Keratinocyte (primary cell): ENCODE data around the gene CARMIL3. TPM values are rescaled to one million over a fixed set of nuclear protein-coding genes. Genes with fewer than 3 reads are reported as not detected.
A peak's percentile ranks its signal among the peaks of the same experiment; 100 is the strongest.
"Not testable (repeated sequence)": the region's sequence is repeated elsewhere in the genome, so short reads cannot be mapped to it uniquely, and the experiment has no call there.

Experiments
- DNase-seq: peaks from one replicate; pipeline ENCODE4 v3.0.0-alpha.2; 2011; ENCODE audit warnings: low read depth, missing footprints, low spot score
- FAIRE-seq: peaks from 2 replicates; lab custom pipeline; 2011; peaks lifted over from hg19 to GRCh38; lab: Jason Lieb, UNC
- H2AFZ ChIP-seq: 2 replicates; pipeline ENCODE4 v1.6.0; 2012; ENCODE audit warnings: low read length, control low read depth, inconsistent platforms; ENCODE audit not compliant: control insufficient read depth
- H3K27ac ChIP-seq: 2 replicates; pipeline ENCODE4 v1.5.1; 2011; ENCODE audit warnings: low read length; ENCODE audit not compliant: control insufficient read depth, insufficient read depth
- H3K27me3 ChIP-seq: 3 replicates; pipeline ENCODE4 v1.6.0; 2011; ENCODE audit warnings: low read length; ENCODE audit not compliant: control insufficient read depth, insufficient read depth; ENCODE audit errors: extremely low read depth
- H3K36me3 ChIP-seq, 2 experiments: 2 replicates in 1 of 2; 3 replicates in 1 of 2; pipeline ENCODE4 v1.5.1; 2011; ENCODE audit warnings: low read length in 2 of 2, mild to moderate bottlenecking in 1 of 2; ENCODE audit not compliant: control insufficient read depth in 2 of 2, insufficient read depth in 2 of 2; ENCODE audit errors: extremely low read depth in 1 of 2
- H3K4me1 ChIP-seq: 3 replicates; pipeline ENCODE4 v1.5.1; 2011; ENCODE audit warnings: low read length; ENCODE audit not compliant: control insufficient read depth, insufficient read depth; ENCODE audit errors: extremely low read depth
- H3K4me2 ChIP-seq: 3 replicates; pipeline ENCODE4 v1.6.0; 2011; ENCODE audit warnings: low read depth, low read length; ENCODE audit not compliant: control insufficient read depth, insufficient read depth; ENCODE audit errors: extremely low read depth
- H3K4me3 ChIP-seq, 3 experiments: fragments of 200-600 bp in 1 of 3; sonication (generic) in 1 of 3; 2 replicates in 2 of 3; 3 replicates in 1 of 3; pipeline ENCODE4 v1.5.1; 2011 to 2016; ENCODE audit warnings: low read length in 3 of 3, mild to moderate bottlenecking in 3 of 3, control low read depth in 2 of 3, inconsistent platforms in 1 of 3, low read depth in 1 of 3, mixed read lengths in 1 of 3, mixed run types in 1 of 3, moderate library complexity in 1 of 3; ENCODE audit not compliant: control insufficient read depth in 2 of 3, insufficient read depth in 2 of 3; ENCODE audit errors: extremely low read depth in 1 of 3
- H3K79me2 ChIP-seq: 2 replicates; pipeline ENCODE4 v1.6.0; 2012; ENCODE audit warnings: low read length; ENCODE audit not compliant: control insufficient read depth, insufficient read depth
- H3K9ac ChIP-seq: 3 replicates; pipeline ENCODE4 v1.6.0; 2011; ENCODE audit warnings: low read length; ENCODE audit not compliant: control insufficient read depth, insufficient read depth; ENCODE audit errors: extremely low read depth
- H3K9me1 ChIP-seq: 3 replicates; pipeline ENCODE4 v1.6.0; 2011; ENCODE audit warnings: low read length; ENCODE audit not compliant: control insufficient read depth, insufficient read depth; ENCODE audit errors: extremely low read depth
- H3K9me3 ChIP-seq: 2 replicates; pipeline ENCODE4 v1.5.1; 2012; ENCODE audit warnings: low read depth, low read length; ENCODE audit not compliant: control insufficient read depth
- H4K20me1 ChIP-seq: 3 replicates; pipeline ENCODE4 v1.6.0; 2011; ENCODE audit warnings: low read length; ENCODE audit not compliant: control insufficient read depth, insufficient read depth; ENCODE audit errors: extremely low read depth
- EZH2 ChIP-seq: IDR thresholded peaks from one replicate; pipeline ENCODE4 v1.6.1; 2012; ENCODE audit warnings: inconsistent platforms, mild to moderate bottlenecking, low read length, moderate library complexity
- dilution Hi-C: fragments of 300-500 bp; cut with MboI; formaldehyde crosslinking; loops from one replicate; pipeline ENCODE4 v1.7.0; 2020; ENCODE audit warnings: low sequenced_read_pairs; ENCODE audit not compliant: extremely low pct_ligation_motif_present
- polyA plus RNA-seq, 5 experiments: library from polyadenylated mRNA; depleted of rRNA in 3 of 5; stranded (reverse) in 3 of 5; stranded (forward) in 1 of 5; unstranded in 1 of 5; fragments of >200 nt; gene quantifications; 1 replicate in 1 of 5; 2 replicates in 3 of 5; 3 replicates in 1 of 5; pipeline versions ENCODE4 v1.2.1 to v1.2.3, GENCODE V29; 2011 to 2012; ENCODE audit warnings: missing spikeins in 2 of 5, low read depth in 1 of 5, low replicate concordance in 1 of 5
- TF ChIP-seq, protein P1 (sequence below), 3 experiments: IDR thresholded peaks in 1 of 3; conservative IDR thresholded peaks in 1 of 3; optimal IDR thresholded peaks in 1 of 3; 2 replicates in 2 of 3; 3 replicates in 1 of 3; pipeline versions ENCODE3 to v1.5.1; 2011; ENCODE audit warnings: low read length in 3 of 3, mild to moderate bottlenecking in 3 of 3, moderate library complexity in 2 of 3, control low read depth in 1 of 3, inconsistent platforms in 1 of 3; ENCODE audit not compliant: insufficient read depth in 2 of 3; ENCODE audit errors: extremely low read depth in 1 of 3

CARMIL3 gene
- polyA plus RNA-seq, 1 donor (not counting 4 experiments of a cell fraction or from before 2014, with no cell fraction given), result 0.12 TPM

DNA sequence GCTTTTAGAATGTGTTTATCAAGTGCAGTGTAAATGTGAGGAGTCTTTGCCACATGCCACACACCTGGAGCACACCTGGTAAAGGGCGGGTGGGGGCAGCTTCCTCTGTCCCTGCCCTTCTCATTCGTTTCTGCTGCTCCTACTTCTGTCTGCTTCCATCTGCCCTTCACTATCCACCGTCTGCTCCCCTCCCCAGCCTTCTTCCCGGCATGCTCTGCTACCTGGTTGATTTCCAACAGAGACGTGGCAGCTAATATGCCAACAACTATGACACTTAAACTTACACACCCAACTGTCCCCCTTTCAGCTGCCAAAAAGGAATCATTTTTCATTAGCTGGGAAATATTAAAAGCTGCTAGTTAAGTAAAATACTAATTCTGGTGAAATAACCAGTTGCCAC lies 9.1 kb upstream of the CARMIL3 start:
- Histone ChIP-seq H3K36me3 (no peaks in the 10 kb centered on the region), H3K79me2 (no peaks in the 10 kb centered on the region), H3K9me3 (no peaks in the 10 kb centered on the region), H3K4me1 (no peaks in the 10 kb centered on the region), H3K9ac (no peak overlapping the region), H4K20me1 (no peaks in the 10 kb centered on the region), H3K27ac (no peak overlapping the region), H2AFZ (peak overlapping the region; percentile 39), H3K4me2 (no peak overlapping the region), H3K9me1 (no peaks in the 10 kb centered on the region), H3K4me3 (no peak overlapping the region), H3K27me3 (no peaks in the 10 kb centered on the region)
- DNase-seq (no peak), FAIRE-seq (no peak)
- dilution Hi-C loops, result no loop called here
- no peak for TF ChIP-seq EZH2
- TF ChIP-seq, protein P1, sequence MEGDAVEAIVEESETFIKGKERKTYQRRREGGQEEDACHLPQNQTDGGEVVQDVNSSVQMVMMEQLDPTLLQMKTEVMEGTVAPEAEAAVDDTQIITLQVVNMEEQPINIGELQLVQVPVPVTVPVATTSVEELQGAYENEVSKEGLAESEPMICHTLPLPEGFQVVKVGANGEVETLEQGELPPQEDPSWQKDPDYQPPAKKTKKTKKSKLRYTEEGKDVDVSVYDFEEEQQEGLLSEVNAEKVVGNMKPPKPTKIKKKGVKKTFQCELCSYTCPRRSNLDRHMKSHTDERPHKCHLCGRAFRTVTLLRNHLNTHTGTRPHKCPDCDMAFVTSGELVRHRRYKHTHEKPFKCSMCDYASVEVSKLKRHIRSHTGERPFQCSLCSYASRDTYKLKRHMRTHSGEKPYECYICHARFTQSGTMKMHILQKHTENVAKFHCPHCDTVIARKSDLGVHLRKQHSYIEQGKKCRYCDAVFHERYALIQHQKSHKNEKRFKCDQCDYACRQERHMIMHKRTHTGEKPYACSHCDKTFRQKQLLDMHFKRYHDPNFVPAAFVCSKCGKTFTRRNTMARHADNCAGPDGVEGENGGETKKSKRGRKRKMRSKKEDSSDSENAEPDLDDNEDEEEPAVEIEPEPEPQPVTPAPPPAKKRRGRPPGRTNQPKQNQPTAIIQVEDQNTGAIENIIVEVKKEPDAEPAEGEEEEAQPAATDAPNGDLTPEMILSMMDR (optimal IDR thresholded peaks at IDR 0.05 in 1 of 3, IDR thresholded peaks at IDR 0.05 in 1 of 3, conservative IDR thresholded peaks at IDR 0.05 in 1 of 3; ENCODE audit: extremely low read depth in 1 of 3, insufficient read depth in 2 of 3, low read length in 3 of 3), result no peak

DNA sequence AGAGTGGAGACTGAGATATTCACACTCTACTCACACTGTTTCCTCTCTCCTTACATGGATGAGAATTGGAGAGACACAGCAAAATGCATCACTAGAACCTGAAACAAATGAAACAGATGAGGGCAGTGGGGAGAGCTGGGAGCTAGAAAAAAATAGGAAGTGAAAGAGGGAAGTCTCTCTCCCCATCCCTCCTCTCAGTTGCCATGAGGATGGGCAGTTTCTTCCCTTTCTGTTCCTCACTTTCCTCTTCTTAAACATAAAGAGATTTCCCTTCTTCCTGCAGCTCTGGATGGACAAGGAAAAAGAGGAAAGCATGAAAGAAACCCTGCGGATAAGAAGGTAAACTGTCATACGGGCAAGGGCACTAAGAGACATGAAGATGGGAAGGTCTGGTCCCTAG lies 2.8 kb upstream of the CARMIL3 start:
- H3K36me3 ChIP-seq, H3K27me3 ChIP-seq, H3K4me3 ChIP-seq, H3K4me2 ChIP-seq, H3K9me3 ChIP-seq, H3K4me1 ChIP-seq, H3K79me2 ChIP-seq, FAIRE-seq, H3K9ac ChIP-seq, H3K27ac ChIP-seq, DNase-seq, H4K20me1 ChIP-seq, dilution Hi-C loops, H3K9me1 ChIP-seq, H2AFZ ChIP-seq: not testable (repeated sequence)

DNA sequence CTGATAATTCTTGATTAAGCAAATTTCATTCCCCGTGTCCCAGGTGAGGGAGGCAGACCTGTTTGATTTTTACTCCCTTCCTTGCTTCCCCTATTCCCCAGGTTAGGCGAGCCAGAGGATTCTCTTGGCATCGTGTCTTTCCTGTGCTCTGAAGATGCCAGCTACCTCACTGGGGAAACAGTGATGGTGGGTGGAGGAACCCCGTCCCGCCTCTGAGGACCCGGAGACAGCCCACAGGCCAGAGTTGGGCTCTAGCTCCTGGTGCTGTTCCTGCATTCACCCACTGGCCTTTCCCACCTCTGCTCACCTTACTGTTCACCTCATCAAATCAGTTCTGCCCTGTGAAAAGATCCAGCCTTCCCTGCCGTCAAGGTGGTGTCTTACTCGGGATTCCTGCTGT lies 1.1 kb upstream of the CARMIL3 start:
- H3K27me3 ChIP-seq, H3K9me3 ChIP-seq, H3K4me3 ChIP-seq, dilution Hi-C loops, H2AFZ ChIP-seq, H3K9me1 ChIP-seq, H3K4me1 ChIP-seq, FAIRE-seq, H3K36me3 ChIP-seq, H4K20me1 ChIP-seq, H3K79me2 ChIP-seq, H3K4me2 ChIP-seq, H3K9ac ChIP-seq, H3K27ac ChIP-seq, DNase-seq: not testable (repeated sequence)
